Activated naive CD8-positive, alpha-beta T cell treated with anti-CD3 and anti-CD28 coated beads, Interleukin-2, amount 50 U/mL, for 24 hours (primary cell): ENCODE data around the gene NAPB.
A peak's percentile ranks its signal among the peaks of the same experiment; 100 is the strongest.
"Not testable (repeated sequence)": the region's sequence is repeated elsewhere in the genome, so short reads cannot be mapped to it uniquely, and the experiment has no call there.

ENCODE experiments used
- ATAC-seq: fragments of 150-1000 bp; cut with Tn5 transposase; one replicate; pipeline ENCODE4 v1.10.0; 2021
- DNase-seq: peaks from one replicate; pipeline ENCODE4 v3.0.0; 2021
- H3K27ac Mint-ChIP-seq: one replicate; pipeline ENCODE4 v1.8.0; 2021; ENCODE audit warnings: mild to moderate bottlenecking, mixed read lengths
- H3K27me3 Mint-ChIP-seq: one replicate; pipeline ENCODE4 v1.8.0; 2021; ENCODE audit warnings: mixed read lengths
- H3K36me3 Mint-ChIP-seq: one replicate; pipeline ENCODE4 v1.8.0; 2021; ENCODE audit warnings: low read depth, mixed read lengths
- H3K4me1 Mint-ChIP-seq: one replicate; pipeline ENCODE4 v1.8.0; 2021; ENCODE audit warnings: mixed read lengths
- H3K4me3 Mint-ChIP-seq: one replicate; pipeline ENCODE4 v1.8.0; 2021; ENCODE audit warnings: mild to moderate bottlenecking, moderate library complexity, mixed read lengths
- H3K9me3 Mint-ChIP-seq: one replicate; pipeline ENCODE4 v1.8.0; 2021; ENCODE audit warnings: mixed read lengths

Gene NAPB

GRCh38 chr20:23360531-23360930 is 60.8 kb downstream of the NAPB start:
- DNase-seq (no peak), ATAC-seq (no peak)
- peaks cover 1% of the 10 kb centered on the region for H3K27me3 Mint-ChIP-seq
- peak overlapping the region; percentile 83 for H3K4me3 Mint-ChIP-seq
- peak overlapping the region; percentile 88 for H3K27ac Mint-ChIP-seq
- peaks cover 57% of the 10 kb centered on the region for H3K4me1 Mint-ChIP-seq
- H3K9me3 Mint-ChIP-seq = no peaks in the 10 kb centered on the region
- H3K36me3 Mint-ChIP-seq = peaks cover 16% of the 10 kb centered on the region

- DNase-seq = no peak
- ATAC-seq = no peak
- no peaks in the 10 kb centered on the region for H3K9me3 Mint-ChIP-seq
- peaks cover 1% of the 10 kb centered on the region for H3K27me3 Mint-ChIP-seq
- H3K27ac Mint-ChIP-seq = peak overlapping the region; percentile 79
- H3K4me3 Mint-ChIP-seq = peak overlapping the region; percentile 89
- H3K36me3 Mint-ChIP-seq = peaks cover 10% of the 10 kb centered on the region
- peaks cover 46% of the 10 kb centered on the region for H3K4me1 Mint-ChIP-seq
Measured at GRCh38 chr20:23358923-23359593, 62.2 kb downstream of the NAPB start.

- ATAC-seq (no peak), DNase-seq (no peak)
- H3K27me3 Mint-ChIP-seq = peaks cover 1% of the 10 kb centered on the region
- no peaks in the 10 kb centered on the region for H3K9me3 Mint-ChIP-seq
- H3K27ac Mint-ChIP-seq = peak overlapping the region; percentile 79
- H3K4me1 Mint-ChIP-seq = peaks cover 45% of the 10 kb centered on the region
- H3K36me3 Mint-ChIP-seq = peaks cover 10% of the 10 kb centered on the region
- peak overlapping the region; percentile 89 for H3K4me3 Mint-ChIP-seq
Measured at GRCh38 chr20:23358563-23358906, 62.8 kb downstream of the NAPB start.

GRCh38 chr20:23357767-23358562 is 63.3 kb downstream of the NAPB start:
- peaks cover 1% of the 10 kb centered on the region for H3K27me3 Mint-ChIP-seq
- H3K9me3 Mint-ChIP-seq = no peaks in the 10 kb centered on the region
- peak; percentile 100 for DNase-seq
- H3K4me3 Mint-ChIP-seq = peak overlapping the region; percentile 89
- peaks cover 43% of the 10 kb centered on the region for H3K4me1 Mint-ChIP-seq
- ATAC-seq = peak; percentile 87
- H3K27ac Mint-ChIP-seq = peak overlapping the region; percentile 94
- peaks cover 7% of the 10 kb centered on the region for H3K36me3 Mint-ChIP-seq

GRCh38 chr20:23356203-23356602 is 65.1 kb downstream of the NAPB start:
- H3K4me3 Mint-ChIP-seq = no peak overlapping the region
- H3K4me1 Mint-ChIP-seq = peaks cover 51% of the 10 kb centered on the region
- H3K36me3 Mint-ChIP-seq = peaks cover 13% of the 10 kb centered on the region
- H3K9me3 Mint-ChIP-seq = no peaks in the 10 kb centered on the region
- no peak for DNase-seq
- no peak overlapping the region for H3K27ac Mint-ChIP-seq
- H3K27me3 Mint-ChIP-seq = no peaks in the 10 kb centered on the region
- ATAC-seq = no peak

GRCh38 chr20:23350904-23351838 is 70.1 kb downstream of the NAPB start:
- peak overlapping the region; percentile 96 for H3K4me3 Mint-ChIP-seq
- DNase-seq (peak; percentile 66), ATAC-seq (peak; percentile 16)
- peaks cover 33% of the 10 kb centered on the region for H3K4me1 Mint-ChIP-seq
- peaks cover 14% of the 10 kb centered on the region for H3K36me3 Mint-ChIP-seq
- H3K27me3 Mint-ChIP-seq = no peaks in the 10 kb centered on the region
- H3K9me3 Mint-ChIP-seq = no peaks in the 10 kb centered on the region
- H3K27ac Mint-ChIP-seq = peak overlapping the region; percentile 97

- H3K4me1 Mint-ChIP-seq = peaks cover 33% of the 10 kb centered on the region
- peak within 1 kb of the TSS; percentile 99 for H3K27ac Mint-ChIP-seq
- H3K27me3 Mint-ChIP-seq = no peaks in the 10 kb centered on the region
- H3K9me3 Mint-ChIP-seq = no peaks in the 10 kb centered on the region
- ATAC-seq = peak; percentile 89
- H3K36me3 Mint-ChIP-seq = peaks cover 14% of the 10 kb centered on the region
- peak; percentile 96 for DNase-seq
- H3K4me3 Mint-ChIP-seq = peak within 1 kb of the TSS; percentile 96
Measured at GRCh38 chr20:23350196-23350903, 70.9 kb downstream of the NAPB start, which contains the start of gene NXT1. TSS of gene NXT1 (plus strand) at chr20:23350791. CDS start at chr20:23354042, 3,251 bp downstream.

GRCh38 chr20:23349338-23350195 is 71.7 kb downstream of the NAPB start:
- Mint-ChIP-seq H3K4me1 (peaks cover 33% of the 10 kb centered on the region), H3K27ac (peak overlapping the region; percentile 99), H3K27me3 (no peaks in the 10 kb centered on the region), H3K4me3 (peak overlapping the region; percentile 96), H3K9me3 (no peaks in the 10 kb centered on the region), H3K36me3 (peaks cover 13% of the 10 kb centered on the region)
- no peak for DNase-seq
- ATAC-seq = peak; percentile 21

- not testable (repeated sequence) for H3K9me3 Mint-ChIP-seq, ATAC-seq, H3K4me3 Mint-ChIP-seq, H3K27me3 Mint-ChIP-seq, DNase-seq, H3K27ac Mint-ChIP-seq, H3K36me3 Mint-ChIP-seq
- H3K4me1 Mint-ChIP-seq = peaks cover 26% of the 10 kb centered on the region
Measured at GRCh38 chr20:23348510-23348909, 72.8 kb downstream of the NAPB start.

GRCh38 chr20:23347791-23348190 is 73.5 kb downstream of the NAPB start:
- no peak overlapping the region for H3K27ac Mint-ChIP-seq
- H3K27me3 Mint-ChIP-seq = no peaks in the 10 kb centered on the region
- peaks cover 21% of the 10 kb centered on the region for H3K4me1 Mint-ChIP-seq
- peaks cover 5% of the 10 kb centered on the region for H3K36me3 Mint-ChIP-seq
- DNase-seq (no peak), ATAC-seq (no peak)
- no peak overlapping the region for H3K4me3 Mint-ChIP-seq
- H3K9me3 Mint-ChIP-seq = no peaks in the 10 kb centered on the region

- Mint-ChIP-seq H3K9me3 (no peaks in the 10 kb centered on the region), H3K27me3 (no peaks in the 10 kb centered on the region), H3K4me1 (peaks cover 8% of the 10 kb centered on the region), H3K27ac (no peak overlapping the region), H3K4me3 (no peak overlapping the region), H3K36me3 (no peaks in the 10 kb centered on the region)
- ATAC-seq = no peak
- DNase-seq = no peak
Measured at GRCh38 chr20:23346002-23346401, 75.3 kb downstream of the NAPB start.

GRCh38 chr20:23344336-23344735 is 77.0 kb downstream of the NAPB start:
- no peak overlapping the region for H3K4me3 Mint-ChIP-seq
- H3K4me1 Mint-ChIP-seq = peaks cover 5% of the 10 kb centered on the region
- ATAC-seq = no peak
- no peaks in the 10 kb centered on the region for H3K36me3 Mint-ChIP-seq
- H3K27me3 Mint-ChIP-seq = no peaks in the 10 kb centered on the region
- H3K27ac Mint-ChIP-seq = no peak overlapping the region
- no peak for DNase-seq
- no peaks in the 10 kb centered on the region for H3K9me3 Mint-ChIP-seq

- H3K27me3 Mint-ChIP-seq = no peaks in the 10 kb centered on the region
- no peak for DNase-seq
- H3K27ac Mint-ChIP-seq = no peak overlapping the region
- no peak for ATAC-seq
- H3K36me3 Mint-ChIP-seq = no peaks in the 10 kb centered on the region
- no peak overlapping the region for H3K4me3 Mint-ChIP-seq
- no peaks in the 10 kb centered on the region for H3K9me3 Mint-ChIP-seq
- no peaks in the 10 kb centered on the region for H3K4me1 Mint-ChIP-seq
Measured at GRCh38 chr20:23343590-23343989, 77.7 kb downstream of the NAPB start.
